Activated CD8-positive, alpha-beta memory T cell treated with anti-CD3 and anti-CD28 coated beads for 4 hours (primary cell): ENCODE results near the gene SPINK8.
"Not testable (repeated sequence)": the region's sequence is repeated elsewhere in the genome, so short reads cannot be mapped to it uniquely, and the experiment has no call there.

Experiments
- DNase-seq, 2 donors: peaks; one replicate each; pipeline ENCODE4 v3.0.0-alpha.2; 2020; ENCODE audit warnings: low read depth in 2 of 2

The SPINK8 gene

DNA sequence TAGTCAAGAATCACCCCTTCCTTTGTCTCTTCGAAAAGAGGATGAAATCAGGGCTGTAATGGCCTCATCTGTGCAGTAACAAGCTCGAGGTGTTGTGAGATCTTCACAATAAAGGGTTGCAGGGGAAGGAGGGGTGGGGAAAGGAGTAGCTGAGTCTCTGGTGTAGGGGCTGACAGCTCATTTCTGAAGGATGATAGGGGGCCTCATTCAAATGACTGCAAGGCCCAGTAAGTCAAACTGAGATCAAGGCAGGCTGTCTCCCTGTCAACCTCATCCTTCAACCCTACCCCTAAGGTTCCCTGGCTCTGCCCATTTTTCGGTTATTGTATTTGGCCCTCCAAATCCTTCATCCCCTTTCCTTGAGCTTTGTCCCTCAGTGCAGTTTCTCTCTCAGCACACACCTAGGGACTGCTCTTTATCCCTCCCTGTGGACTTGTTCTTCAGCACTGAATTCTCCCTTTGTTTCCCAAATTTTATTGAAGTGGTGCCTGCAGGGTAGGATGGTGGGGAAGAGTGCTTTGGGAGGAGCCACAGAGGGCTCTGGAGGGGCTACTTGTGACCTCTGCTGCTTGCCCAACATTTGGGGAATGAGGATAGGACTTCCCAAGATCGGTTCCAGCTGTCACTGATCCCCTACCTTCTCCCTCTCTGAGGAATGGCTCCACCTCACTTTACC lies 54.4 kb downstream of the SPINK8 start:
- no peak for DNase-seq

DNA sequence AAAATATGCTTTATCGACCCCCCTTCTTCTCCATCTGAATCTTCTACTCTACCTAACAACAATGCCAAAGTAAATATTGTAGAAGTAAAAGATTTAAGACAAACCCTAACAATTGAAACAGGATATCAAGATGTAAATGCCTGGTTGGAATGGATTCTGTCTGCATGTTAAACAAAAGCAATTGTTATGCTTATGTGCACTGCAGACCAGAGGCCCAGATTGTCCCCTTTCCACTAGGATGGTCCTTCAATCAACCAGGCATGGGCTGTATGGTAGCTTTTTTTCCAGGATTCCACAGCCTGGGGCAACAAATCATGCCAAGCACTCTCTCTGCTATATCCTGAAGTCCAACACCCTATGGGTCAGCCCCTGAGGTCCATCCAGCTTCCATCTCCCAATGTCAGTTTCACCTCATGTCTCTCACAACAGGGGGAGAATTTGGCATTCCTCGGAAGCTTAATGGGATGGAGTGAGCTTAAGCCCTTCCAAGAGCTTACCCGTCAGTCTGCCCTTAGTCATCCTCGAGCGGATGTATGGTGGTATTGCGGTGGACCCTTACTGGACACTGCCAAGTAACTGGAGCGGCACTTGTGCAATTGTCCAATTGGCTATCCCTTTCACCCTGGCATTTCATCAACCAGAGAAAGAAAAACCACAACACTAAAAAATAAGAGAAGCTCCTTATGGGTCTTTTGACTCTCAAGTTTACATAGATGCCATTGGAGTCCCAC lies 56.4 kb downstream of the SPINK8 start:
- no peak for DNase-seq

DNA sequence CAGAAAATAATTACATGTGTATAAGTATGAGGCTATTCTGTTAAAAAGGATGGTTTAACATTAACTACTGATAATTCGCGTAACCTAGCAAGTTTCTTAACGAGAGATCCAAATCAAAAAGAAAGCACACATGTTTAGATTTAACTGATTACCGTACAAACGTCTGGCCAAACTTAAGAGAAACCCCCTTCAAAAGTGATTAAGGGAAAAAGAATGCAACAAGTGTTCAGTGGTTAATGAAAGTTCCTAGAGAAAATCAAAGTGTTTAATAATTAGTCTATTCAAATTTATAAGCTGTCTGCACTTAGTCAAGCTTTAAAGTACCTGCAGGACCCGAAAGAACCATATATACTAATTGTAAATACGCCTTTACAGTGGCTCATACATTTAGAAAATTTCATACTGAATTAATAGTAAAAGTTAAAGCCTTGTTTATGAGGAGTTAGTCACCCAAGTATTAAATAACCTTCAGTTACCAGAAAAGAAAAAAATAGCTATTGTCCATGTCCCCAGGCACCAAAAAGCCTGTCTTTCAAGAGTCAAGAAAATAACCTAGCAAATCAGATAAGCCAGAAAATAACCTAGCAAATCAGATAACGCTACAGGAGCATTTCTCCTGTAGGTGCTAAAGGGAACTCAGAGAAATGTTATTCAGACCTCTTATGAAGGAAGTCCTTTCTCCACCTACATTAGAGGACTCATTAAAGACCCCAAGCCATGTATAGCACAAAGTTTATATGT lies 58.0 kb downstream of the SPINK8 start:
- DNase-seq: no peak

DNA sequence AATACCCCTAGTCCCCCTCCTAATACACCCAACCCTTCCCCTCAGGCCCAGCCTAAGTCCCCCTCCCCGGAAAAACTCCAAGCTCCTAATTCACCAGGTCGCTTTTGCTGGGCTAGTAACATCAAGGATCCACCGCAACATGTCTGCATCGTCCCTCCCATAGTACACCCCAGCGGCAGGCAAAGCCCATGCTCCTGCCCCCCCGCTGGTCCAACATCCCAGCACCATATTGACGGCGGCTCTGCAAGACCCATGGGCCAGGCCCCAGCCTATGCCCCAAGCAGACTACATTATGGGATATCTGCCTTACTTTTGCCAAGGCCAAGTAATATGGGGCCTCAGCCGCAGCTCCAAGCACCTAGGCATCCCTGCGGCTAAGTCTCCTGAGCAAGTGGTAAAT lies 59.0 kb downstream of the SPINK8 start:
- no peak for DNase-seq

DNA sequence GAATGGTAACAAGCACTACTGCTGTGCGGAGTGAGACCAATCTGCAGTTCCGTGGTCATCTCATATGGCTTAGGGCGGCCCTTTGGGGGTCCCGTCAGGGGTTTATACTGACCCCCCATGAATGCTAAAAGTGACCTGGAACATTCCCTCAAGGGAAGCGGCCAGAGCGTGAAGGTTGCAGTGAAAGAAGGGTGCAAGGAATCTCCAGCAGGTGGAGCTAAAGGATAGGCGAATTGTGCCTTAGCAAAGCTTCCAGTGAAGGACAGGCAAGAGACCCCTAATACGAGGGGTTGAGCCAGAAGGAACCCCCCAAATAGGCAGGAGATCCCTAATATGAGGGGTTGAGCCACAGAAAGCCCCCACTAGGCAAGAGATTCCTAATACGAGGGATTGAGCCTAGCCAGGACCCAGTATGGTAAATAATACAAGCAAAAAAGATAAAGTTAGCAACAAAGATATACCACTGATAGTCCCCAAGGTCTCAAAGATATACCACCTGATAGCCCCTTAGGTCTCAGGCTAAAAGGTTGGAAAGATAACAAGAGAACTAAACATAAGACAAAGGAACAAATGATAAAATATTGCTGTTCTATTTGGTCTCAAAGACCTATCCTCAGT lies 59.8 kb downstream of the SPINK8 start:
- DNase-seq: peak; percentile 11 to 15

DNA sequence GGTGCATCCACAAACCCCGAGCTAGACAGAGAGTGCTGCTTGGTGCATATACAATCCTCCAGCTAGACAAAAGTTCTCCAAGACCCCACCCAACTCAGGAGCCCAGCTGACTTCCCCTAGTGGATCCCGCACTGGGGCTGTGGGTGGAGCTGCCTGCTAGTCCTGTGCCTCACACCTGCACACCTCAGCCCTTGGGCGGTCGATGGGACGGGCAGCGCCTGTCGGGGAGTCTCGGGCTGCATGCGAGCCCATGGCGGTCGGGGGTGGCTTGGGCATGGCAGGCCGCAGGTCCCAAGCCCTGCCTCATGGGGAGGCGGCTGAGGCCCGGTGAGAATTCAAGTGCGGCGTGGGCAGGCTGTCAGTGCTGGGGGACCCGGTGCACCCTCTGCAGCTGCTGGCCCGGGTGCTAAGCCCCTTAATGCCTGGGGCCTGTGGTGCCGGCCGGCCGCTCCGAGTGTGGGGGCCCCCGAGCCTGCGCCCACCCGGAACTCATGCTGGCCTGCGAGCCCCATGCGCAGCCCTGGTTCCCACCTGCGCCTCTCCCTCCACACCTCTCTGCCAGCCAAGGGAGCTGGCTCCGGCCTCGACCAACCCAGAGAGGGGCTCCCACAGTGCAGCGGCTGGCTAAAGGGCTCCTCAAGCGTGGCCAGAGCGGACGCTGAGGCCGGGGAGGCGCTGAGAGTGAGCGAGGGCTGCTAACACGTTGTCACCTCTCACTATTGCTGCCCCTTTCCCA lies 61.5 kb downstream of the SPINK8 start:
- DNase-seq: no peak

DNA sequence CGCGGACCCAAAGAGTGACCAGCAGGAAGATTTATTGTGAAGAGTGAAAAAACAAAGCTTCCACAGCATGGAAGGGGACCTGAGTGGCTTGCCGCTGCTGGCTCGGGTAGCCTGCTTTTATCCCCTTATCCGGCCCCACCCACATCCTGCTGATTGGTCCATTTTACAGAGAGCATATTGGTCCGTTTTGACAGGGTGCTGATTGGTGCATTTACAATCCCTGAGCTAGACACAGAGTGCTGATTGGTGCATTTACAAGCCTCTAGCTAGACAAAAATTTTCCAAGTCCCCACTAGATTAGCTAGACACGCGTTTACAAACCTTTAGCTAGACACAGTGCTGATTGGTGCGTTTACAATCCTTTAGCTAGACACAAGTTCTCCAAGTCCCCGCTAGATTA lies 62.2 kb downstream of the SPINK8 start:
- DNase-seq: not testable (repeated sequence)

DNA sequence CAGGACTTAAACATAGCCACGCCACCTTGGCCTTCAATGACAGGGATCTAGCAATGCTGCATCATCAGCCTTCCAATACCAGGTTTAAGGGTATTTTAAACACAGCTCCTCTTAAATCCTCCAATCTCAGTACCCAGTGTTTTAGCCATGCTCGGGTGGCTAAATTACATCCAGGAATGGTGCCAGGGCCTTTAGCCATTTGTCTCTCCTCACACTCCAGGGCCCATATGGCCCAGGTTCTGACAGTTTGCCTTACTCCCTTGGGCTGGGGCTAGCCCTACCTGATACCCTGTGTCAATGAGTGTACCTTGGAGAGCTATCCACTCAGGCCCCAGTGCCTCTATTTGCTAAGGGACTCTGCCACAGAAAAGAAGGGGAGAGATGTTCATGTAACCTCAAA lies 63.2 kb downstream of the SPINK8 start:
- DNase-seq: no peak

DNA sequence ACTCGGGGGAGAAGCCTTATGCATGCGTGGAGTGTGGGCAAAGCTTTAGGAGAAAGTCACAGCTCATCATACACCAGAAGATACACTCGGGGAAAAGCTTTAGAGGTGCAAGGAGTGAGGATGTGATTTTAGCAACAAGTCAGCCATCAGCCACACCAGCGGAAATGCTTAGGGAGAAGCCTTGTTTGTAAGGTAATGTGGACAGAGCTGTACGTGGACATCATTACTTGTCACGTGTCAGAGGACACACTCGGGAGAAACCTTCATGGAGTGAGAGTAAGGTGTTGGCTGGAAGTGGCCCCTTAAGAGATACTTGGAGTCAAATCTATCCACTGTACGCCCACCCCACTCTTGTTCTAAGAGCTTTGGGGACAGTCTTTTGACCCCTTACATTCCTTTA lies 63.9 kb downstream of the SPINK8 start:
- no peak for DNase-seq

DNA sequence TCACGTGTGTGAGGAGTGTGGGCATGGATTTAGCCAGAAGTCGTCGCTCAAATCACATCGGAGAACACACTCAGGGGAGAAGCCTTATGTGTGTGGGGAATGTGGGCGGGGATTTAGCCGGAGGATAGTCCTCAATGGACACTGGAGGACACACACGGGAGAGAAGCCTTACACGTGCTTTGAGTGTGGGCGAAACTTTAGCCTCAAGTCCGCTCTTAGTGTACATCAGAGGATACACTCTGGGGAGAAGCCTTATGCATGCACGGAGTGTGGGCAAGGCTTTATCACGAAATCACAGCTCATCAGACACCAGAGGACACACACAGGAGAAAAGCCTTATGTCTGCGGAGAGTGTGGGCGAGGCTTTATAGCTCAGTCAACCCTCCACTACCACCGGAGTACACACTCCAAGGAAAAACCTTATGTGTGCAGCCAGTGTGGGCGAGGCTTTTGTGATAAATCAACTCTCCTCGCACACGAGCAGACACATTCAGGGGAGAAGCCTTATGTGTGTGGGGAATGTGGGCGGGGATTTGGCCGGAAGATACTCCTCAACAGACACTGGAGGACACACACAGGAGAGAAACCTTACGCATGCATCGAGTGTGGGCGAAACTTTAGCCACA lies 64.4 kb downstream of the SPINK8 start:
- DNase-seq: peak in 1 of 2 donors; percentile 42

DNA sequence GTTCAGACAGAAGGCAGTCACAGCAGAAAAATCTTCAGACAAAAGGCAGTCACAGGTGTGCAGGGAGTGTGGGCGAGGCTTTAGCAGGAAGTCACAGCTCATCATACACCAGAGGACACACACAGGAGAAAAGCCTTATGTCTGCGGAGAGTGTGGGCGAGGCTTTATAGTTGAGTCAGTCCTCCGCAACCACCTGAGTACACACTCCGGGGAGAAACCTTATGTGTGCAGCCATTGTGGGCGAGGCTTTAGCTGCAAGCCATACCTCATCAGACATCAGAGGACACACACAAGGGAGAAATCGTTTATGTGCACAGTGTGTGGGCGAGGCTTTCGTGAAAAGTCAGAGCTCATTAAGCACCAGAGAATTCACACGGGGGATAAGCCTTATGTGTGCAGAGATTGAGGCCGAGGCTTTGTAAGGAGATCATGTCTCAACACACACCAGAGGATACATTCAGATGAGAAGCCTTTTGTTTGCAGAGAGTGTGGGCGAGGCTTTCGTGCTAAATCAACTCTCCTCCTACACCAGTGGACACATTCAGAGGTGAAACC lies 65.0 kb downstream of the SPINK8 start:
- DNase-seq: peak; percentile 65 to 88

DNA sequence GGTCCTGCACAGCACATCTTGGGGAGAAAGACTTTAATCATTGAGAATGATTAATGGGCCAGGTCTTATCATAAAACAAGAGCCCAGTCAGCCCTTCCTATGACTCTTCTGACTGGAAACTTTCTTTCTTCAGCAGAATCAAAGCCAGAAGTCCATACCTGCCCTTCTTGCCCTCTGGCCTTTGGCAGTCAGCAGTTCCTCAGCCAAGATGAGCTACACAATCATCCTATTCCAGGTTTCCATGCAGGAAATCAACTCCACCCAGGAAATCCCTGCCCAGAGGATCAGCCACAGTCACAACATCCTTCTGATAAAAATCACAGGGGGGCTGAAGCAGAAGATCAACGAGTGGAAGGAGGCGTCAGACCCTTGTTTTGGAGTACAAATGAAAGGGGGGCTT lies 65.7 kb downstream of the SPINK8 start:
- DNase-seq: no peak

DNA sequence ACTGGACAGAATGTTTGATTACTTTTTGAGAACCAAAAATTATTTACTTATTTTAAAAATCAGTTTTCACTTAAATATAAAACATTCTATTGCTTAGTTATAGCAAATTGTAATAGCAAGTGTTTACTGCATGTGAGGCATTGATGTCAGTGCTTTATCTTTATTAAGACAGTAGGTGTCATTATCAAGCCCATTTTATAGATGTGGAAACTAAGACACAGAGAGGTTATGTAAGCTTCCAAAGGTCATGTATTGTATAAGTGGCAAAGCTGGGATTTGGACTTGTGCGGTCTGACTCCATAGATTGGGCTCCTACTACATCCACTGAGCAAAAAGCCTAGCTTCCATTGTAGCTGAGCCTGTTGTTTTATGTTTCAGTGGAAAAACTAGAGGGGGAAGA lies 74.9 kb downstream of the SPINK8 start:
- DNase-seq: no peak
